ENCODE results near the gene AOC1. TPM values are rescaled to one million over a fixed set of nuclear protein-coding genes. Genes with fewer than 3 reads are reported as not detected.

AOC1 gene
- total and polyA plus RNA-seq, 7 donors, result 1.4 to 155 (median 47.3) TPM; not detected in 3

GRCh38 chr7:150879345-150879744, 27.0 kb downstream of the AOC1 start:
- no peak overlapping the region for H3K27ac ChIP-seq
- H3K9me3 ChIP-seq, result peaks cover 0 to 8% (median 3%) of the 10 kb centered on the region in 4 donors
- peaks cover 0 to 14% (median 10%) of the 10 kb centered on the region in 4 donors for H3K4me1 ChIP-seq
- no peak for DNase-seq
- TF ChIP-seq POLR2AphosphoS5 (IDR thresholded peaks at IDR 0.05) (no peak), CTCF (IDR thresholded peaks at IDR 0.05) (no peak), EP300 (IDR thresholded peaks at IDR 0.05) (no peak), POLR2A (IDR thresholded peaks at IDR 0.05) (no peak)
- H3K36me3 ChIP-seq, result no peaks in the 10 kb centered on the region
- intact Hi-C loops (cut with DNase I), result no loop called here
- no peaks in the 10 kb centered on the region for H3K27me3 ChIP-seq
- no peak overlapping the region for H3K4me3 ChIP-seq

- Histone ChIP-seq H3K36me3 (no peaks in the 10 kb centered on the region), H3K4me3 (no peak overlapping the region), H3K4me1 (peaks cover 0 to 12% (median 8%) of the 10 kb centered on the region in 4 donors), H3K27ac (no peak overlapping the region), H3K27me3 (no peaks in the 10 kb centered on the region), H3K9me3 (peaks cover 0 to 8% (median 3%) of the 10 kb centered on the region in 4 donors)
- DNase-seq, result no peak
- WGBS, 2 donors, result 94 to 95% methylated on average over 1 of the region's 1 CpG
- intact Hi-C loops (cut with DNase I), result no loop called here
- TF ChIP-seq CTCF (IDR thresholded peaks at IDR 0.05) (no peak), POLR2AphosphoS5 (IDR thresholded peaks at IDR 0.05) (no peak), POLR2A (IDR thresholded peaks at IDR 0.05) (no peak), EP300 (IDR thresholded peaks at IDR 0.05) (no peak)
Observed at GRCh38 chr7:150881189-150881588, 28.9 kb downstream of the AOC1 start.

- intact Hi-C loops (cut with DNase I), result no loop called here
- H3K36me3 ChIP-seq, result no peaks in the 10 kb centered on the region
- DNase-seq, result no peak
- no peak overlapping the region for H3K4me3 ChIP-seq
- WGBS, 2 donors, result 96 to 98% methylated on average over 2 of the region's 2 CpGs
- peaks cover 0 to 6% (median 5%) of the 10 kb centered on the region in 4 donors for H3K9me3 ChIP-seq
- no peak overlapping the region for H3K27ac ChIP-seq
- no peaks in the 10 kb centered on the region for H3K4me1 ChIP-seq
- no peak for TF ChIP-seq POLR2AphosphoS5 (IDR thresholded peaks at IDR 0.05)
- TF ChIP-seq CTCF (IDR thresholded peaks at IDR 0.05), result no peak
- no peak for TF ChIP-seq EP300 (IDR thresholded peaks at IDR 0.05)
- no peaks in the 10 kb centered on the region for H3K27me3 ChIP-seq
Observed at GRCh38 chr7:150890853-150891584, 38.7 kb downstream of the AOC1 start.

- Histone ChIP-seq H3K27ac (no peak overlapping the region), H3K36me3 (no peaks in the 10 kb centered on the region), H3K4me1 (no peaks in the 10 kb centered on the region), H3K27me3 (no peaks in the 10 kb centered on the region), H3K9me3 (peaks cover 0 to 6% (median 5%) of the 10 kb centered on the region in 4 donors), H3K4me3 (no peak overlapping the region)
- no peak for DNase-seq
- intact Hi-C loops (cut with DNase I), result no loop called here
- WGBS, 2 donors, result 88 to 91% methylated on average over 5 of the region's 5 CpGs
- TF ChIP-seq CTCF (IDR thresholded peaks at IDR 0.05), result no peak
- no peak for TF ChIP-seq EP300 (IDR thresholded peaks at IDR 0.05)
- TF ChIP-seq POLR2AphosphoS5 (IDR thresholded peaks at IDR 0.05), result no peak
- TF ChIP-seq POLR2A (IDR thresholded peaks at IDR 0.05), result no peak
Observed at GRCh38 chr7:150891740-150892139, 39.4 kb downstream of the AOC1 start.
